Measurements from ENCODE around the gene ZC3H12A. TPM values are rescaled to one million over a fixed set of nuclear protein-coding genes. Genes with fewer than 3 reads are reported as not detected.

Gene ZC3H12A
- total and polyA plus RNA-seq, 2 experiments from 2014 or later: 9.0 to 9.3 TPM

DNA sequence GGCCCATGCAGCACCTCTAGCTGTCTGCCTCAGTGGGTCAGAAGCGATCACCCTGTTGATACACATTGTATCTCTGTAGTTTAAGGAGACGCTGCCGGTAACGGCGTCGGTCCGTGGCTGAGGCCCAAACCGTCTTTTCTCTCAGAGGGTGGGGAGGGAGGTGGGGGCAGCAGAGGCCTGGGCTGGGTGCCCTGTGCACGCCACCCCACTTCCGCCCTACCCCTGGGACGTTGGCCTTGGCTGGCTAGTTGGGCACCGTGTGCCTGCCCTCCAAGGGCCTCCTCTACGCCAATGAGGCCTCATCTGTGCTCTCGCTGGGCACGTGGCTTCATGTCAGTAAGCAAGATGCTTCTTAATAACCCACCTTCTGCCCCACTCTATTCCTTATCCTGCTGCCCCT lies 9.4 kb downstream of the ZC3H12A start (continued):
- TF ChIP-seq, protein P1, sequence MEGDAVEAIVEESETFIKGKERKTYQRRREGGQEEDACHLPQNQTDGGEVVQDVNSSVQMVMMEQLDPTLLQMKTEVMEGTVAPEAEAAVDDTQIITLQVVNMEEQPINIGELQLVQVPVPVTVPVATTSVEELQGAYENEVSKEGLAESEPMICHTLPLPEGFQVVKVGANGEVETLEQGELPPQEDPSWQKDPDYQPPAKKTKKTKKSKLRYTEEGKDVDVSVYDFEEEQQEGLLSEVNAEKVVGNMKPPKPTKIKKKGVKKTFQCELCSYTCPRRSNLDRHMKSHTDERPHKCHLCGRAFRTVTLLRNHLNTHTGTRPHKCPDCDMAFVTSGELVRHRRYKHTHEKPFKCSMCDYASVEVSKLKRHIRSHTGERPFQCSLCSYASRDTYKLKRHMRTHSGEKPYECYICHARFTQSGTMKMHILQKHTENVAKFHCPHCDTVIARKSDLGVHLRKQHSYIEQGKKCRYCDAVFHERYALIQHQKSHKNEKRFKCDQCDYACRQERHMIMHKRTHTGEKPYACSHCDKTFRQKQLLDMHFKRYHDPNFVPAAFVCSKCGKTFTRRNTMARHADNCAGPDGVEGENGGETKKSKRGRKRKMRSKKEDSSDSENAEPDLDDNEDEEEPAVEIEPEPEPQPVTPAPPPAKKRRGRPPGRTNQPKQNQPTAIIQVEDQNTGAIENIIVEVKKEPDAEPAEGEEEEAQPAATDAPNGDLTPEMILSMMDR (conservative IDR thresholded peaks at IDR 0.05; ENCODE audit: low read depth in 2 of 2): no peak
- no peak for TF ChIP-seq JUNB (IDR thresholded peaks at IDR 0.05; ENCODE audit: unreplicated experiment)
- no peak for TF ChIP-seq ZNF331 (CRISPR knock-in tag; IDR thresholded peaks at IDR 0.05; ENCODE audit: low read depth)
- TF ChIP-seq, protein P2, sequence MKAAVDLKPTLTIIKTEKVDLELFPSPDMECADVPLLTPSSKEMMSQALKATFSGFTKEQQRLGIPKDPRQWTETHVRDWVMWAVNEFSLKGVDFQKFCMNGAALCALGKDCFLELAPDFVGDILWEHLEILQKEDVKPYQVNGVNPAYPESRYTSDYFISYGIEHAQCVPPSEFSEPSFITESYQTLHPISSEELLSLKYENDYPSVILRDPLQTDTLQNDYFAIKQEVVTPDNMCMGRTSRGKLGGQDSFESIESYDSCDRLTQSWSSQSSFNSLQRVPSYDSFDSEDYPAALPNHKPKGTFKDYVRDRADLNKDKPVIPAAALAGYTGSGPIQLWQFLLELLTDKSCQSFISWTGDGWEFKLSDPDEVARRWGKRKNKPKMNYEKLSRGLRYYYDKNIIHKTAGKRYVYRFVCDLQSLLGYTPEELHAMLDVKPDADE (IDR thresholded peaks at IDR 0.05): no peak
- TF ChIP-seq EZH2phosphoT487 (IDR thresholded peaks at IDR 0.05; ENCODE audit: unreplicated experiment): no peak
- TF ChIP-seq, protein P3, sequence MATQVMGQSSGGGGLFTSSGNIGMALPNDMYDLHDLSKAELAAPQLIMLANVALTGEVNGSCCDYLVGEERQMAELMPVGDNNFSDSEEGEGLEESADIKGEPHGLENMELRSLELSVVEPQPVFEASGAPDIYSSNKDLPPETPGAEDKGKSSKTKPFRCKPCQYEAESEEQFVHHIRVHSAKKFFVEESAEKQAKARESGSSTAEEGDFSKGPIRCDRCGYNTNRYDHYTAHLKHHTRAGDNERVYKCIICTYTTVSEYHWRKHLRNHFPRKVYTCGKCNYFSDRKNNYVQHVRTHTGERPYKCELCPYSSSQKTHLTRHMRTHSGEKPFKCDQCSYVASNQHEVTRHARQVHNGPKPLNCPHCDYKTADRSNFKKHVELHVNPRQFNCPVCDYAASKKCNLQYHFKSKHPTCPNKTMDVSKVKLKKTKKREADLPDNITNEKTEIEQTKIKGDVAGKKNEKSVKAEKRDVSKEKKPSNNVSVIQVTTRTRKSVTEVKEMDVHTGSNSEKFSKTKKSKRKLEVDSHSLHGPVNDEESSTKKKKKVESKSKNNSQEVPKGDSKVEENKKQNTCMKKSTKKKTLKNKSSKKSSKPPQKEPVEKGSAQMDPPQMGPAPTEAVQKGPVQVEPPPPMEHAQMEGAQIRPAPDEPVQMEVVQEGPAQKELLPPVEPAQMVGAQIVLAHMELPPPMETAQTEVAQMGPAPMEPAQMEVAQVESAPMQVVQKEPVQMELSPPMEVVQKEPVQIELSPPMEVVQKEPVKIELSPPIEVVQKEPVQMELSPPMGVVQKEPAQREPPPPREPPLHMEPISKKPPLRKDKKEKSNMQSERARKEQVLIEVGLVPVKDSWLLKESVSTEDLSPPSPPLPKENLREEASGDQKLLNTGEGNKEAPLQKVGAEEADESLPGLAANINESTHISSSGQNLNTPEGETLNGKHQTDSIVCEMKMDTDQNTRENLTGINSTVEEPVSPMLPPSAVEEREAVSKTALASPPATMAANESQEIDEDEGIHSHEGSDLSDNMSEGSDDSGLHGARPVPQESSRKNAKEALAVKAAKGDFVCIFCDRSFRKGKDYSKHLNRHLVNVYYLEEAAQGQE (IDR thresholded peaks at IDR 0.05; ENCODE audit: unreplicated experiment): no peak
- no peak for TF ChIP-seq POLR2AphosphoS5 (IDR thresholded peaks at IDR 0.05; ENCODE audit: low read depth)

DNA sequence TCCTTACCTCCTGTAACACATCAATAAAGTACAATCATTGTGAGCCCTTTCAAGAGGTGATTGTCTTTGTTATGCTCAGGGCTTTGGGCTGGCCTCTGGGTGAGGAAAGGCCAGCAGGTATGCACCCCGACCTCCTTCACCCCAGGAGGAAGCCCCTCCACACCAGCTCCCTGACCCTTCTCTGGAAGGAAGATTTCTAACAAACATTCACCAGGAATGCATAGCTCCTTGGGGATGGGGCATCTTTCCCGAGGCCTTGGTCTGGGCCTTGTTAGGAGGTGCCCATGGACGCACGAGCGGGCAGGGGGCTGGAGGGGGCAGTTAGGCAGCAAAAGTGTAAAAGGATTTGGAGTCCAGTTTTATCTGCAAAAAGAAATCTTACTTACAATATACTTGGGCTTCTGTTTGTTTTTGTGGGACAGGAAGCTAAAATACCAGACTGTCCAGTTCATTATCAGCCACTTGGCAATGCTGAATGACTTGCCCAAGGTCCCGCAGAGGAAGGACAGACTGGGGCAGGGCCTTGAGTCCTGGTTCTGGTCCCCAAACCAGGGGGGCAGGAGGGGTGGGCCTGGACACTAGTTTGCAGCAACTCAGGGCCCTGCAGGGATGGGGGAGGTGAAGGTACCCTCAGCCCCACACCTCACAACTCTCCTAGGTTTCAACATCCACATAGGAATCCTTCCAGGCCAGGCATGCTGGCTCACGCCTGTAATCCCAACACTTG lies 10.1 kb downstream of the ZC3H12A start:
- H3K4me3 ChIP-seq: no peak overlapping the region
- H3K9me2 ChIP-seq (ENCODE audit: insufficient read depth): no peaks in the 10 kb centered on the region
- no peaks in the 10 kb centered on the region for H3K79me2 ChIP-seq (replicated peaks; ENCODE audit: insufficient read depth)
- H3K27me3 ChIP-seq (ENCODE audit: insufficient read depth): no peaks in the 10 kb centered on the region
- H4K20me1 ChIP-seq (replicated peaks; ENCODE audit: insufficient read depth): no peaks in the 10 kb centered on the region; the same call in 1 of the 2 replicates
- H3F3A ChIP-seq (replicated peaks; ENCODE audit: low read depth): 0 out of 2 replicates have a peak, but pooled peaks cover 9% of the 10 kb centered on the region
- no peaks in the 10 kb centered on the region for H3K9me3 Mint-ChIP-seq
- DNase-seq (ENCODE audit: low spot score) (no peak), ATAC-seq (no peak)
- H3K4me3 Mint-ChIP-seq: no peak overlapping the region
- peaks cover 30% of the 10 kb centered on the region for H3K36me3 Mint-ChIP-seq (ENCODE audit: low read depth)
- peaks cover 7% of the 10 kb centered on the region; the same call in 1 of the 2 replicates for H3K4me1 ChIP-seq (ENCODE audit: insufficient read depth)
- H3K4me1 Mint-ChIP-seq: peaks cover 15% of the 10 kb centered on the region
- H3K27ac ChIP-seq (ENCODE audit: low read depth): 0 out of 2 replicates have a peak overlapping the region, but pooled peaks have one; percentile 19
- no peak for TF ChIP-seq EZH2phosphoT487 (IDR thresholded peaks at IDR 0.05; ENCODE audit: unreplicated experiment)
- peaks cover 11% of the 10 kb centered on the region for H3K27me3 Mint-ChIP-seq (ENCODE audit: insufficient read depth, low read depth, poor library complexity)
- H3K27ac Mint-ChIP-seq: peak overlapping the region; percentile 4; the same call in 1 of the 2 replicates
- H3K4me2 ChIP-seq: no peak overlapping the region
- no peaks in the 10 kb centered on the region for H3K36me3 ChIP-seq (ENCODE audit: insufficient read depth)
- no peak overlapping the region for H2AFZ ChIP-seq

All from GM23338 (cell line).